H1 (cell line): ENCODE results near the gene CHTF18. TPM values are rescaled to one million over a fixed set of nuclear protein-coding genes. Genes with fewer than 3 reads are reported as not detected.

Source experiments
- EGR1 ChIP-seq: IDR thresholded peaks from 2 replicates; pipeline ENCODE4 v1.6.1; 2011; ENCODE audit warnings: low read depth, low read length, borderline replicate concordance
- KDM4A ChIP-seq: IDR thresholded peaks from one replicate; pipeline ENCODE4 v1.7.1; 2012; ENCODE audit warnings: low read depth, mild to moderate bottlenecking, moderate library complexity, low read length, inconsistent platforms; ENCODE audit not compliant: severe bottlenecking
- polyA plus RNA-seq, 7 experiments: library from polyadenylated mRNA; depleted of rRNA in 3 of 7; stranded (reverse) in 5 of 7; unstranded in 2 of 7; fragments of >200 nt in 5 of 7; fragments of 200-250 nt in 2 of 7; gene quantifications; 1 replicate in 5 of 7; 2 replicates in 1 of 7; 4 replicates in 1 of 7; pipeline versions ENCODE4 v1.2.1 to v1.2.3, GENCODE V29; 2011 to 2013; ENCODE audit warnings: missing spikeins in 2 of 7, mixed read lengths in 2 of 7
- total RNA-seq: library from RNA; stranded (reverse); fragmentation: NEBNext Ultra II Directional; extraction: Animal tissue kit (Norgen Biotek cat#: 25700); gene quantifications from 2 replicates; pipeline ENCODE4 v1.2.1, GENCODE V29; 2021
- TF ChIP-seq, protein P1 (sequence below): fragments of 300-600 bp; sonication (generic); IDR thresholded peaks from 2 replicates; pipeline ENCODE4 v1.7.1; 2012; ENCODE audit warnings: low read length, moderate library complexity, mild to moderate bottlenecking, inconsistent platforms; ENCODE audit not compliant: insufficient replicate concordance

The CHTF18 gene
- total and polyA plus RNA-seq, 2 of the 8 experiments (the other 6 are each of a cell fraction or from before 2014, with no cell fraction given) = 75.3 to 104 TPM

DNA sequence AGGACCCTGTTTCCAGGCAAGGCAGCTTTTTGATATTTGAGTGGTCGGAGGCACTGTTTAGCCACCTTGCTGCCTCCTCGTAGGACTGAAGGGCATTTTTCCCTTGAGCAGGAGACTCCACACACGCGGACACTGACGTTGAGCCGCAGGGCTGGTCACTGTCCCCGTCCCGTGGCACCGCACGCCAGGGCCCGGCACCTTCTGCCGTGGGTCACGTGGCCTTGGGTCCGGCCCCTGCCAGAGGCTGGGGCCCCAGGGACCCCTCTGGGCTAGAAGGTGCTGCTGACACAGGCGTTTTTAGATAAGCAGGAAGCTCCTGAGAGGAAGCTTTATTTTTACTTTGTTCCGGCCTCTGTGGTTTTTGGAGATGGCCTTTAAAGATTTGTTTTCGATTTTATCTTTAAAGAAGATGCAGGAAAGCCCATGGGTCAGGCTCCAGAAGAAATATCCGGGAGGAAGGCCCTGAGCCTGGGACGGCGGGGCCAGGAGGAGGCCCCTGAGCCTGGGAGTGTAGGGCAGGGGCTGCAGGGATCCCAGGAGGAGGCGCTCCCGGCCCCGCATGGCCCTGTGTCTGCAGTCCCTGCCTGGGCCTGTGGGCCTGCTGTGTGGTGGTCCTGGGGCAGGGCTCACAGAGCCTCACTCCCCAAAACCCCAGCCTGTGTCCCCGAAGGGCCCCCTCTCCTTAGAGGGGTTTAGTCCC, 42.6 kb downstream of the CHTF18 start (continued):
- TF ChIP-seq, protein P1, sequence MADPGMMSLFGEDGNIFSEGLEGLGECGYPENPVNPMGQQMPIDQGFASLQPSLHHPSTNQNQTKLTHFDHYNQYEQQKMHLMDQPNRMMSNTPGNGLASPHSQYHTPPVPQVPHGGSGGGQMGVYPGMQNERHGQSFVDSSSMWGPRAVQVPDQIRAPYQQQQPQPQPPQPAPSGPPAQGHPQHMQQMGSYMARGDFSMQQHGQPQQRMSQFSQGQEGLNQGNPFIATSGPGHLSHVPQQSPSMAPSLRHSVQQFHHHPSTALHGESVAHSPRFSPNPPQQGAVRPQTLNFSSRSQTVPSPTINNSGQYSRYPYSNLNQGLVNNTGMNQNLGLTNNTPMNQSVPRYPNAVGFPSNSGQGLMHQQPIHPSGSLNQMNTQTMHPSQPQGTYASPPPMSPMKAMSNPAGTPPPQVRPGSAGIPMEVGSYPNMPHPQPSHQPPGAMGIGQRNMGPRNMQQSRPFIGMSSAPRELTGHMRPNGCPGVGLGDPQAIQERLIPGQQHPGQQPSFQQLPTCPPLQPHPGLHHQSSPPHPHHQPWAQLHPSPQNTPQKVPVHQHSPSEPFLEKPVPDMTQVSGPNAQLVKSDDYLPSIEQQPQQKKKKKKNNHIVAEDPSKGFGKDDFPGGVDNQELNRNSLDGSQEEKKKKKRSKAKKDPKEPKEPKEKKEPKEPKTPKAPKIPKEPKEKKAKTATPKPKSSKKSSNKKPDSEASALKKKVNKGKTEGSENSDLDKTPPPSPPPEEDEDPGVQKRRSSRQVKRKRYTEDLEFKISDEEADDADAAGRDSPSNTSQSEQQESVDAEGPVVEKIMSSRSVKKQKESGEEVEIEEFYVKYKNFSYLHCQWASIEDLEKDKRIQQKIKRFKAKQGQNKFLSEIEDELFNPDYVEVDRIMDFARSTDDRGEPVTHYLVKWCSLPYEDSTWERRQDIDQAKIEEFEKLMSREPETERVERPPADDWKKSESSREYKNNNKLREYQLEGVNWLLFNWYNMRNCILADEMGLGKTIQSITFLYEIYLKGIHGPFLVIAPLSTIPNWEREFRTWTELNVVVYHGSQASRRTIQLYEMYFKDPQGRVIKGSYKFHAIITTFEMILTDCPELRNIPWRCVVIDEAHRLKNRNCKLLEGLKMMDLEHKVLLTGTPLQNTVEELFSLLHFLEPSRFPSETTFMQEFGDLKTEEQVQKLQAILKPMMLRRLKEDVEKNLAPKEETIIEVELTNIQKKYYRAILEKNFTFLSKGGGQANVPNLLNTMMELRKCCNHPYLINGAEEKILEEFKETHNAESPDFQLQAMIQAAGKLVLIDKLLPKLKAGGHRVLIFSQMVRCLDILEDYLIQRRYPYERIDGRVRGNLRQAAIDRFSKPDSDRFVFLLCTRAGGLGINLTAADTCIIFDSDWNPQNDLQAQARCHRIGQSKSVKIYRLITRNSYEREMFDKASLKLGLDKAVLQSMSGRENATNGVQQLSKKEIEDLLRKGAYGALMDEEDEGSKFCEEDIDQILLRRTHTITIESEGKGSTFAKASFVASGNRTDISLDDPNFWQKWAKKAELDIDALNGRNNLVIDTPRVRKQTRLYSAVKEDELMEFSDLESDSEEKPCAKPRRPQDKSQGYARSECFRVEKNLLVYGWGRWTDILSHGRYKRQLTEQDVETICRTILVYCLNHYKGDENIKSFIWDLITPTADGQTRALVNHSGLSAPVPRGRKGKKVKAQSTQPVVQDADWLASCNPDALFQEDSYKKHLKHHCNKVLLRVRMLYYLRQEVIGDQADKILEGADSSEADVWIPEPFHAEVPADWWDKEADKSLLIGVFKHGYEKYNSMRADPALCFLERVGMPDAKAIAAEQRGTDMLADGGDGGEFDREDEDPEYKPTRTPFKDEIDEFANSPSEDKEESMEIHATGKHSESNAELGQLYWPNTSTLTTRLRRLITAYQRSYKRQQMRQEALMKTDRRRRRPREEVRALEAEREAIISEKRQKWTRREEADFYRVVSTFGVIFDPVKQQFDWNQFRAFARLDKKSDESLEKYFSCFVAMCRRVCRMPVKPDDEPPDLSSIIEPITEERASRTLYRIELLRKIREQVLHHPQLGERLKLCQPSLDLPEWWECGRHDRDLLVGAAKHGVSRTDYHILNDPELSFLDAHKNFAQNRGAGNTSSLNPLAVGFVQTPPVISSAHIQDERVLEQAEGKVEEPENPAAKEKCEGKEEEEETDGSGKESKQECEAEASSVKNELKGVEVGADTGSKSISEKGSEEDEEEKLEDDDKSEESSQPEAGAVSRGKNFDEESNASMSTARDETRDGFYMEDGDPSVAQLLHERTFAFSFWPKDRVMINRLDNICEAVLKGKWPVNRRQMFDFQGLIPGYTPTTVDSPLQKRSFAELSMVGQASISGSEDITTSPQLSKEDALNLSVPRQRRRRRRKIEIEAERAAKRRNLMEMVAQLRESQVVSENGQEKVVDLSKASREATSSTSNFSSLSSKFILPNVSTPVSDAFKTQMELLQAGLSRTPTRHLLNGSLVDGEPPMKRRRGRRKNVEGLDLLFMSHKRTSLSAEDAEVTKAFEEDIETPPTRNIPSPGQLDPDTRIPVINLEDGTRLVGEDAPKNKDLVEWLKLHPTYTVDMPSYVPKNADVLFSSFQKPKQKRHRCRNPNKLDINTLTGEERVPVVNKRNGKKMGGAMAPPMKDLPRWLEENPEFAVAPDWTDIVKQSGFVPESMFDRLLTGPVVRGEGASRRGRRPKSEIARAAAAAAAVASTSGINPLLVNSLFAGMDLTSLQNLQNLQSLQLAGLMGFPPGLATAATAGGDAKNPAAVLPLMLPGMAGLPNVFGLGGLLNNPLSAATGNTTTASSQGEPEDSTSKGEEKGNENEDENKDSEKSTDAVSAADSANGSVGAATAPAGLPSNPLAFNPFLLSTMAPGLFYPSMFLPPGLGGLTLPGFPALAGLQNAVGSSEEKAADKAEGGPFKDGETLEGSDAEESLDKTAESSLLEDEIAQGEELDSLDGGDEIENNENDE = no peak
- no peak for TF ChIP-seq KDM4A
- no peak for TF ChIP-seq EGR1
